DOHH2 (cell line): ENCODE measurements around the gene MYLK.

Experiments
- CTCF ChIP-seq: fragments of 200-600 bp; sonication (generic); IDR thresholded peaks from one replicate; pipeline ENCODE4 v1.5.1; 2014; ENCODE audit warnings: antibody characterized with exemption, mild to moderate bottlenecking, low read depth, low read length; ENCODE audit not compliant: poor library complexity, severe bottlenecking
- EZH2phosphoT487 ChIP-seq: fragments of 200-600 bp; sonication (generic); IDR thresholded peaks from 2 replicates; pipeline ENCODE4 v1.6.1; 2017; ENCODE audit warnings: borderline replicate concordance, mild to moderate bottlenecking, antibody characterized with exemption, low read length, moderate library complexity, mixed read lengths

- TF ChIP-seq CTCF (no peak), EZH2phosphoT487 (no peak)
These were observed 15.3 kb upstream of the MYLK start for GRCh38 chr3:123899300-123899865.
